SK-N-SH (cell line): ENCODE data around the gene MDK.

Source experiments
- FOXM1 ChIP-seq: IDR thresholded peaks from 2 replicates; pipeline ENCODE4 v1.4.0; 2012; ENCODE audit warnings: low read depth, mild to moderate bottlenecking
- TCF12 ChIP-seq: IDR thresholded peaks from 2 replicates; pipeline ENCODE4 v1.4.0; 2012
- TF ChIP-seq, protein P1 (sequence below): IDR thresholded peaks from 2 replicates; pipeline ENCODE4 v1.4.0; 2012; ENCODE audit warnings: low read depth

GRCh38 chr11:46431211-46431610, 49.7 kb downstream of the MDK start:
- TF ChIP-seq FOXM1 (no peak), TCF12 (no peak)
- TF ChIP-seq, protein P1, sequence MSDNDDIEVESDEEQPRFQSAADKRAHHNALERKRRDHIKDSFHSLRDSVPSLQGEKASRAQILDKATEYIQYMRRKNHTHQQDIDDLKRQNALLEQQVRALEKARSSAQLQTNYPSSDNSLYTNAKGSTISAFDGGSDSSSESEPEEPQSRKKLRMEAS: no peak
